HG03045 (cell line): ENCODE data around the gene CORO6.
"Not testable (repeated sequence)": the region's sequence is repeated elsewhere in the genome, so short reads cannot be mapped to it uniquely, and the experiment has no call there.

Experiments
- ATAC-seq: cut with Tn5 transposase; IDR thresholded peaks from one replicate; pipeline ENCODE4 v1.9.1; 2021; ENCODE audit warnings: mild to moderate bottlenecking, moderate library complexity; ENCODE audit not compliant: unreplicated experiment

Gene CORO6

GRCh38 chr17:29622337-29623282 is at the start of gene CORO6:
Gene CORO6 (minus strand): TSS chr17:29622912. CDS start chr17:29621421, 1,491 bp downstream.
- ATAC-seq = peak; percentile 51

GRCh38 chr17:29671661-29672060 is 48.9 kb upstream of the CORO6 start:
- no peak for ATAC-seq

- no peak for ATAC-seq
These were observed 46.6 kb upstream of the CORO6 start for GRCh38 chr17:29669266-29669665.

GRCh38 chr17:29667969-29668368 is 45.3 kb upstream of the CORO6 start:
- ATAC-seq = no peak

GRCh38 chr17:29665481-29665810 is 42.7 kb upstream of the CORO6 start:
- no peak for ATAC-seq

GRCh38 chr17:29664743-29665480 is 42.2 kb upstream of the CORO6 start:
- no peak for ATAC-seq

- ATAC-seq = no peak
These were observed 40.4 kb upstream of the CORO6 start for GRCh38 chr17:29663155-29663554.

- ATAC-seq = no peak
These were observed 38.5 kb upstream of the CORO6 start for GRCh38 chr17:29661213-29661612.

- no peak for ATAC-seq
These were observed 36.4 kb upstream of the CORO6 start for GRCh38 chr17:29659155-29659554.

GRCh38 chr17:29655323-29655722 is 32.6 kb upstream of the CORO6 start:
- ATAC-seq = no peak

GRCh38 chr17:29653995-29654714 is 31.4 kb upstream of the CORO6 start:
- no peak for ATAC-seq

- no peak for ATAC-seq
These were observed 30.3 kb upstream of the CORO6 start for GRCh38 chr17:29652976-29653375.

- ATAC-seq = not testable (repeated sequence)
These were observed 29.2 kb upstream of the CORO6 start for GRCh38 chr17:29651913-29652312.

- ATAC-seq = no peak
These were observed 27.7 kb upstream of the CORO6 start for GRCh38 chr17:29650396-29650795.

GRCh38 chr17:29649359-29649758 is 26.6 kb upstream of the CORO6 start:
- ATAC-seq = no peak

- ATAC-seq = no peak
These were observed 25.3 kb upstream of the CORO6 start for GRCh38 chr17:29648005-29648404.

GRCh38 chr17:29645515-29646051 is 22.9 kb upstream of the CORO6 start:
- ATAC-seq = no peak

GRCh38 chr17:29643817-29644160 is 21.1 kb upstream of the CORO6 start:
- ATAC-seq = no peak

GRCh38 chr17:29642171-29642611 is 19.5 kb upstream of the CORO6 start:
- no peak for ATAC-seq

- ATAC-seq = no peak
These were observed 18.4 kb upstream of the CORO6 start for GRCh38 chr17:29640981-29641642.

- no peak for ATAC-seq
These were observed 17.7 kb upstream of the CORO6 start for GRCh38 chr17:29640413-29640812.
